HepG2 (cell line): ENCODE results near the gene ACSL6. TPM values are rescaled to one million over a fixed set of nuclear protein-coding genes. Genes with fewer than 3 reads are reported as not detected.

Experiments used
- ARID5B ChIP-seq: IDR thresholded peaks from 2 replicates; pipeline ENCODE4 v1.4.0; 2020; ENCODE audit warnings: mild to moderate bottlenecking, missing genetic modification reagents
- ATF7-NPFF ChIP-seq: sonication (generic); formaldehyde crosslinking; IDR thresholded peaks from 2 replicates; pipeline ENCODE4 v1.8.1; 2023; ENCODE audit warnings: mild to moderate bottlenecking, low read depth, missing genetic modification reagents, moderate library complexity
- JUN ChIP-seq: sonication (generic); formaldehyde crosslinking; IDR thresholded peaks from 2 replicates; pipeline ENCODE4 v1.4.0; 2020; ENCODE audit warnings: mild to moderate bottlenecking, missing genetic modification reagents
- KDM5B ChIP-seq: sonication (generic); formaldehyde crosslinking; IDR thresholded peaks from 2 replicates; pipeline ENCODE4 v1.4.0; 2020; ENCODE audit warnings: missing genetic modification reagents, mild to moderate bottlenecking, borderline replicate concordance
- ZBTB21 ChIP-seq: sonication (generic); formaldehyde crosslinking; IDR thresholded peaks from 2 replicates; pipeline ENCODE4 v1.4.0; 2020; ENCODE audit warnings: missing genetic modification reagents
- ZBTB40 ChIP-seq, 2 experiments: fragments of 450-650 bp in 1 of 2; sonication (generic) in 1 of 2; formaldehyde crosslinking in 1 of 2; IDR thresholded peaks; 2 replicates each; pipeline versions ENCODE4 v1.6.1 to v1.8.0; 2016 to 2022; ENCODE audit warnings: antibody characterized with exemption in 1 of 2, mild to moderate bottlenecking in 1 of 2, missing genetic modification reagents in 1 of 2
- ZFX ChIP-seq: sonication (generic); formaldehyde crosslinking; IDR thresholded peaks from 2 replicates; pipeline ENCODE4 v1.4.0; 2020; ENCODE audit warnings: mild to moderate bottlenecking, low read depth, missing genetic modification reagents, moderate library complexity
- ZNF160 ChIP-seq: sonication (generic); formaldehyde crosslinking; IDR thresholded peaks from 2 replicates; pipeline ENCODE4 v1.8.0; 2022; ENCODE audit warnings: mild to moderate bottlenecking, inconsistent platforms, missing genetic modification reagents
- ZNF574 ChIP-seq: sonication (generic); formaldehyde crosslinking; IDR thresholded peaks from 2 replicates; pipeline ENCODE4 v1.4.0; 2020; ENCODE audit warnings: missing genetic modification reagents
- ZNF709 ChIP-seq: sonication (generic); formaldehyde crosslinking; IDR thresholded peaks from 2 replicates; pipeline ENCODE4 v1.5.0; 2020; ENCODE audit warnings: mild to moderate bottlenecking, missing genetic modification reagents
- polyA plus RNA-seq, 8 experiments: library from polyadenylated mRNA; depleted of rRNA in 3 of 8; stranded (reverse) in 7 of 8; unstranded in 1 of 8; fragments of >200 nt; fragmentation: Illumina TruSeq in 4 of 8; extraction: Trizol in 4 of 8; gene quantifications; 2 replicates each; pipeline versions ENCODE4 v1.2.1 to v1.2.3, GENCODE V29; 2011 to 2016; ENCODE audit warnings: low read depth in 4 of 8, missing spikeins in 1 of 8, mixed read lengths in 1 of 8; ENCODE audit not compliant: insufficient read depth in 1 of 8
- total RNA-seq, 5 experiments: library from RNA; depleted of rRNA; stranded (reverse); fragments of >200 nt; fragmentation: Illumina TruSeq; extraction: Trizol; gene quantifications; 2 replicates each; pipeline ENCODE4 v1.2.3, GENCODE V29; 2016; ENCODE audit warnings: low read depth in 1 of 5

ACSL6 gene
- total and polyA plus RNA-seq, 2 of the 13 experiments (the other 11 are each of a cell fraction or from before 2014, with no cell fraction given) = 3.7 to 3.8 TPM

GRCh38 chr5:132001647-132002561 lies 9.6 kb downstream of the ACSL6 start (continued):
- TF ChIP-seq ZNF574 (peak; percentile 65), KDM5B (CRISPR knock-in tag) (peak; percentile 80), JUN (CRISPR knock-in tag) (no peak; the same call in 1 of the 2 replicates), ZBTB40 (IDR thresholded peaks at IDR 0.05) (no peak), ZBTB40 (CRISPR knock-in tag; IDR thresholded peaks at IDR 0.05) (0 out of 2 replicates have a peak, but pooled peaks have one; percentile 43), ZNF160 (CRISPR knock-in tag) (peak; percentile 84), ATF7-NPFF (CRISPR knock-in tag) (peak; percentile 78), ARID5B (CRISPR knock-in tag) (peak; percentile 90), ZFX (peak; percentile 81), ZBTB21 (CRISPR knock-in tag) (peak; percentile 54; the same call in 1 of the 2 replicates), ZNF709 (peak; percentile 51; the same call in 1 of the 2 replicates)
